HTR-8/SVneo (cell line): ENCODE data around the gene LCNL1.

Source experiments
- DNase-seq: peaks from one replicate; pipeline ENCODE4 v3.0.0; 2011; ENCODE audit warnings: low spot score, mixed read lengths; ENCODE audit not compliant: insufficient read length
- FAIRE-seq: peaks from 2 replicates; lab custom pipeline; 2011; peaks lifted over from hg19 to GRCh38; lab: Jason Lieb, UNC

Gene LCNL1

GRCh38 chr9:136972743-136973142 lies 10.1 kb upstream of the LCNL1 start:
- FAIRE-seq (no peak), DNase-seq (no peak)

GRCh38 chr9:136973618-136974617 lies 8.9 kb upstream of the LCNL1 start:
- no peak for DNase-seq
- no peak for FAIRE-seq

GRCh38 chr9:136974817-136975535 lies 7.8 kb upstream of the LCNL1 start:
- no peak for DNase-seq
- no peak for FAIRE-seq

- no peak for FAIRE-seq
- no peak for DNase-seq
These were observed 7.1 kb upstream of the LCNL1 start for GRCh38 chr9:136975644-136976043.

GRCh38 chr9:136977223-136977622 lies 5.6 kb upstream of the LCNL1 start, which contains the start of gene PTGDS:
Gene PTGDS (plus strand): TSS chr9:136977504. CDS start chr9:136977579, 75 bp downstream.
- FAIRE-seq (no peak), DNase-seq (no peak)

- DNase-seq, result no peak
- no peak for FAIRE-seq
These were observed 5.1 kb upstream of the LCNL1 start for GRCh38 chr9:136977649-136978072.

GRCh38 chr9:136978073-136978864 lies 4.5 kb upstream of the LCNL1 start:
- FAIRE-seq (no peak), DNase-seq (peak; percentile 21)

- FAIRE-seq (no peak), DNase-seq (no peak)
These were observed 3.8 kb upstream of the LCNL1 start for GRCh38 chr9:136978865-136979544.

GRCh38 chr9:136979769-136980587 lies 2.8 kb upstream of the LCNL1 start:
- FAIRE-seq (no peak), DNase-seq (no peak)

- no peak for FAIRE-seq
- DNase-seq, result no peak
These were observed 1.9 kb upstream of the LCNL1 start for GRCh38 chr9:136980669-136981478.

GRCh38 chr9:136981588-136982231 lies 1.1 kb upstream of the LCNL1 start:
- DNase-seq (no peak), FAIRE-seq (no peak)

- FAIRE-seq (no peak), DNase-seq (no peak)
These were observed 374 bp downstream of the LCNL1 start for GRCh38 chr9:136983167-136983566.

- FAIRE-seq (peak; percentile 78), DNase-seq (no peak)
These were observed 992 bp downstream of the LCNL1 start for GRCh38 chr9:136983656-136984314.

- FAIRE-seq, result no peak
- DNase-seq, result no peak
These were observed 1.8 kb downstream of the LCNL1 start for GRCh38 chr9:136984464-136985026.

- no peak for DNase-seq
- no peak for FAIRE-seq
These were observed 2.3 kb downstream of the LCNL1 start for GRCh38 chr9:136985027-136985602.

- DNase-seq, result no peak
- no peak for FAIRE-seq
These were observed 3.1 kb downstream of the LCNL1 start for GRCh38 chr9:136985853-136986252.
